A673 (cell line): ENCODE data around the gene SMOC2. TPM values are rescaled to one million over a fixed set of nuclear protein-coding genes. Genes with fewer than 3 reads are reported as not detected.

ENCODE experiments used
- BruUV-seq: library from RNA; stranded (reverse); fragments of 400-500 nt; replicated peaks from 2 replicates; lab custom pipeline; 2021; lab: Mats Ljungman, UMichigan
- CTCF ChIA-PET: fragments of 300-600 bp; sonication (Branson Sonifier 250); formaldehyde crosslinking; loops from one replicate; lab custom pipeline; 2022; ENCODE audit warnings: antibody characterized with exemption; lab: Charles Lee
- POLR2A ChIA-PET: fragments of 300-600 bp; sonication (Branson Sonifier 250); formaldehyde crosslinking; loops from one replicate; lab custom pipeline; 2022; ENCODE audit warnings: antibody characterized with exemption; ENCODE audit not compliant: low non-redundant PET; lab: Charles Lee
- DNase-seq: peaks from one replicate; pipeline ENCODE4 v3.0.0-alpha.2; 2015; ENCODE audit warnings: low spot score
- H3K27ac ChIP-seq: fragments of 200-600 bp; sonication (generic); 2 replicates; pipeline ENCODE4 v1.5.1; 2016; ENCODE audit warnings: mixed run types, low read depth, mild to moderate bottlenecking, mixed read lengths, antibody characterized with exemption, low read length; ENCODE audit not compliant: poor library complexity, severe bottlenecking
- H3K27me3 ChIP-seq: fragments of 200-600 bp; sonication (generic); replicated peaks from 2 replicates; pipeline ENCODE4 v1.6.1; 2017; ENCODE audit warnings: mixed run types, low read depth, mild to moderate bottlenecking, mixed read lengths, antibody characterized with exemption, low read length; ENCODE audit not compliant: insufficient read depth, poor library complexity
- H3K36me3 ChIP-seq: fragments of 200-600 bp; sonication (generic); 2 replicates; pipeline ENCODE4 v1.6.1; 2016; ENCODE audit warnings: mixed run types, mild to moderate bottlenecking, mixed read lengths, antibody characterized with exemption, low read length; ENCODE audit not compliant: insufficient read depth, poor library complexity, severe bottlenecking
- H3K4me1 ChIP-seq: fragments of 200-600 bp; sonication (generic); 2 replicates; pipeline ENCODE4 v1.6.1; 2017; ENCODE audit warnings: mixed run types, mild to moderate bottlenecking, mixed read lengths, antibody characterized with exemption, low read length; ENCODE audit not compliant: insufficient read depth, poor library complexity, severe bottlenecking
- H3K4me3 ChIP-seq: fragments of 200-600 bp; sonication (generic); 2 replicates; pipeline ENCODE4 v1.5.1; 2016; ENCODE audit warnings: low read depth, mixed run types, mild to moderate bottlenecking, mixed read lengths, low read length; ENCODE audit not compliant: poor library complexity, severe bottlenecking
- H3K9me3 ChIP-seq: fragments of 200-600 bp; sonication (generic); 2 replicates; pipeline ENCODE4 v1.6.1; 2016; ENCODE audit warnings: mixed run types, low read depth, mild to moderate bottlenecking, mixed read lengths, antibody characterized with exemption, low read length; ENCODE audit not compliant: poor library complexity, severe bottlenecking
- EZH2 ChIP-seq: fragments of 200-600 bp; sonication (generic); IDR thresholded peaks from 2 replicates; pipeline ENCODE4 v1.6.1; 2017; ENCODE audit warnings: borderline replicate concordance, low read depth, mild to moderate bottlenecking, mixed read lengths, antibody characterized with exemption, low read length; ENCODE audit not compliant: poor library complexity, severe bottlenecking
- intact Hi-C: fragments of 100-400 bp; cut with micrococcal nuclease; formaldehyde crosslinking; loops from one replicate; pipeline ENCODE4 v1.10.0; 2022; ENCODE audit not compliant: unreplicated experiment
- total RNA-seq: library from RNA; stranded (reverse); gene quantifications from 2 replicates; pipeline ENCODE4 v1.2.3, GENCODE V29; 2021
- TF ChIP-seq, protein P1 (sequence below): fragments of 300-800, 200-600 bp; sonication (generic); conservative IDR thresholded peaks from 2 replicates; pipeline ENCODE4 v1.5.1; 2017; ENCODE audit warnings: low read depth, mild to moderate bottlenecking, antibody characterized with exemption, low read length, moderate library complexity, mixed read lengths

The SMOC2 gene
- total RNA-seq, 1 experiment from 2014 or later, result 1.8 TPM

DNA sequence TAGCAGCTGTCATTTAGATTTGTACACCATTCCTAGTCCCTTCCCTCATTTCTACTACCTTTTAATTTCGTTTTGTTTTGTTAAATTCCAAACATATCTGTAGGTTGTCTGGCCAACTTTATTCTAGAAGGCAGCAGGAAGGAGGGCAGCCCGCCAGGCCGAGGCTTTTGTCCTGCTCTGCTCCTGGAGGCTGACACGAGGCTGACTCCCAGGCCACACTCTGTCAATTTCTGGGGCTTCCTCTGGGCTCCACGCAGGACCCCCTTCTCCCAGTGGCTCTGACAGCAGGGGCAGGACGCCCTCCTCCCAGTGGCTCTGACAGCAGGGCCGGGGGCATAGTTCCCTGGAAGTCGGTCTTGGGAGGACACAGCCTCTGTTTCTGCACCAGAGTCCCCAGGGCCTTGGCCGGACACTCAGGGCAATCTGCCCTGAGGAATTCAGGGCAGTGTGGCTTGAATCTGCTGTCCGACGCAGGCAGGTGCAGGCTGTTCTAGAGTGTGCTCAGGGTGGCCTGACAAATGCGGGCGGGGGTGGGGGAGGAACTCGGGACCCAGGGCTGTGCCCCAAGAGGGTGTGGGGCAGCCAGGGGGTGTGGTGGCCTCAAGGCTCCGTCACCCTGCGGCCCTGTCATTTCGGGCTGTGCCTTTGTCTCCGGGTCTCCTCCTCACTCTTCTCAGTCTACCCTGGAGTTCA lies 11.8 kb downstream of the SMOC2 start:
- Histone ChIP-seq H3K4me1 (no peaks in the 10 kb centered on the region), H3K36me3 (no peaks in the 10 kb centered on the region), H3K27me3 (no peaks in the 10 kb centered on the region), H3K4me3 (no peak overlapping the region), H3K9me3 (no peaks in the 10 kb centered on the region), H3K27ac (no peak overlapping the region)
- no TSS peak for BruUV-seq
- POLR2A ChIA-PET, result no interaction called here
- no peak for TF ChIP-seq EZH2
- TF ChIP-seq, protein P1, sequence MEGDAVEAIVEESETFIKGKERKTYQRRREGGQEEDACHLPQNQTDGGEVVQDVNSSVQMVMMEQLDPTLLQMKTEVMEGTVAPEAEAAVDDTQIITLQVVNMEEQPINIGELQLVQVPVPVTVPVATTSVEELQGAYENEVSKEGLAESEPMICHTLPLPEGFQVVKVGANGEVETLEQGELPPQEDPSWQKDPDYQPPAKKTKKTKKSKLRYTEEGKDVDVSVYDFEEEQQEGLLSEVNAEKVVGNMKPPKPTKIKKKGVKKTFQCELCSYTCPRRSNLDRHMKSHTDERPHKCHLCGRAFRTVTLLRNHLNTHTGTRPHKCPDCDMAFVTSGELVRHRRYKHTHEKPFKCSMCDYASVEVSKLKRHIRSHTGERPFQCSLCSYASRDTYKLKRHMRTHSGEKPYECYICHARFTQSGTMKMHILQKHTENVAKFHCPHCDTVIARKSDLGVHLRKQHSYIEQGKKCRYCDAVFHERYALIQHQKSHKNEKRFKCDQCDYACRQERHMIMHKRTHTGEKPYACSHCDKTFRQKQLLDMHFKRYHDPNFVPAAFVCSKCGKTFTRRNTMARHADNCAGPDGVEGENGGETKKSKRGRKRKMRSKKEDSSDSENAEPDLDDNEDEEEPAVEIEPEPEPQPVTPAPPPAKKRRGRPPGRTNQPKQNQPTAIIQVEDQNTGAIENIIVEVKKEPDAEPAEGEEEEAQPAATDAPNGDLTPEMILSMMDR, result no peak
- DNase-seq, result no peak
- intact Hi-C loops, result no loop called here
- CTCF ChIA-PET, result no interaction called here

DNA sequence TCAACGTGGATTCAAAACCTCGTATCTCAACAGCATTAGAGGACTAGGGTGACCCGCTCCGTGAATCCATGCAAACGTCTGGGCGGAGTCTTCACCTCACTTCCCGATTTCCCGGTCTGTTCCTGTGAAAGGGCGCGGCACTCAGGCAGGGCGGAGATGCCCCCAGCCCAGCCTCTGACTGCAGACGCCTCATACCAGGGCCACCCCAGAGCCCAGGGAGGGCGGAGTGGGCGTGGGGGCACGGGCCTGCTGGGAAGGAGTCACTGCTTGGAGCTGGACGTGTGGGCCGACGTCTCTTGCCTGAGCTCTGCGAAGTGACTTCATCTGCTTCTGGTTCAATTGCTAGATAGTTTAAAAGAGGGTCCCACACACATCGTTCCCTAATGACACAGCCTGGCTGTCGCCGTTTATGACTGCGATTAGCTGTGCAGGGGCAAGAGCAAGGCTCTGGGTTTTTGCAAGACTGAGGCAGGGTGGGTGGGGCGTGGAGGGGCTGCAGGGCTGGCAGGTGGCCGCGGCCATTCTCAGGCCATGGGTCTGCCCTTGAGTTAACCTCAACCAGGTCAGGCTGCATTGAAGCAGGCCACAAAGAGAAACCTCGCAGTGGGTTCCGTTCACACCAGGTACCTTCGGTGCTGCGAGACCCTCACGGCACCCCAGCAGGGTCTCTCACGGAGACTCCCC lies 15.0 kb downstream of the SMOC2 start:
- POLR2A ChIA-PET, result no interaction called here
- Histone ChIP-seq H3K4me1 (no peaks in the 10 kb centered on the region), H3K36me3 (no peaks in the 10 kb centered on the region), H3K4me3 (no peak overlapping the region), H3K9me3 (no peaks in the 10 kb centered on the region), H3K27me3 (no peaks in the 10 kb centered on the region), H3K27ac (no peak overlapping the region)
- intact Hi-C loops, result no loop called here
- DNase-seq, result no peak
- BruUV-seq, result no TSS peak
- no peak for TF ChIP-seq EZH2
- TF ChIP-seq, protein P1, result no peak
- CTCF ChIA-PET, result no interaction called here

DNA sequence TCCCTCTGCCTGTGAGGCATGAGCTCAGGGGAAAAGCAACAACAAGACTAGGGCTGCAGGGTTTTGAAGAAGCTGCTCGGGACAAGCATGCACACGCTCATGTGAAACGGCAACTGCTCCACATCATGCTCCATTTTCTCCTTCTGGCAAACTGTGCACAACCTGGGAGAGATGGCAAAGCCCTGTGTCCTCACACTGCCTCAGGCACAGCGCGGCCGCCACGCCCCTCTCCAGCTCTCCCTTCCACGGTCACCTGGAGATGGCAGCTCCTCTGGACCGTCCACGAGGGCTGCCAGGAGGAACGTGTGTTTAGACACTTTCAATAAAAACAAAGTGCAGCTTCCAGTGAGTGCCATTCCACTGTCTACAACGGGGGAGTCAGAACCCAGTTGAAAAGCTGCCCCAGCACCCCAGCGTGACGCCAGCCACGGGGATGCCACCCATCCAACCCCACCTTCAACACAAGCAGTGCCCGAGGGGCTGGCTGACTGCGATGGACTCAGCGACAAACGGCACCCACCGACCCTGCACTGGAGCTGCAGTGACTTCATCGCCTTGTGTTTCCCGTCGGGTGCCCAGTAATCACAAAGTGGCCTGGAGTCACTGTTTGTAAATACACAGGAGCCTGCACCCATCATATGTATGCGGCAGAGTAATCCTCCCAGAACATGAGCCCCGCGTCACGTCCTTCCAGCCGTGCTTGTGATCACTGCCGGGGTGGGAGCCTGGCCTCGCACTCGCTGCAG lies 16.1 kb downstream of the SMOC2 start:
- POLR2A ChIA-PET, result no interaction called here
- no TSS peak for BruUV-seq
- H3K27me3 ChIP-seq, result no peaks in the 10 kb centered on the region
- DNase-seq, result no peak
- H3K4me3 ChIP-seq, result no peak overlapping the region
- CTCF ChIA-PET, result no interaction called here
- H3K36me3 ChIP-seq, result no peaks in the 10 kb centered on the region
- H3K4me1 ChIP-seq, result no peaks in the 10 kb centered on the region
- intact Hi-C loops, result no loop called here
- H3K9me3 ChIP-seq, result no peaks in the 10 kb centered on the region
- no peak for TF ChIP-seq EZH2
- TF ChIP-seq, protein P1, result no peak
- H3K27ac ChIP-seq, result no peak overlapping the region
